Transverse colon (tissue), 4 donors: ENCODE data around the gene PIK3CB. TPM values are rescaled to one million over a fixed set of nuclear protein-coding genes. Genes with fewer than 3 reads are reported as not detected.

ENCODE experiments used
- DNase-seq: peaks from one replicate; pipeline ENCODE4 v3.0.0-alpha.2; 2019
- H3K27ac ChIP-seq, 4 donors: fragments of 200-600 bp; sonication (generic); 2 replicates each; pipeline ENCODE4 v1.5.1; 2016 to 2018; ENCODE audit warnings: inconsistent platforms in 4 of 4
- H3K27me3 ChIP-seq: fragments of 200-600 bp; sonication (generic); 2 replicates; pipeline ENCODE4 v1.5.1; 2017; ENCODE audit warnings: inconsistent platforms
- H3K36me3 ChIP-seq, 4 donors: fragments of 200-600 bp; sonication (generic); 2 replicates each; pipeline ENCODE4 v1.5.1; 2017 to 2019; ENCODE audit warnings: inconsistent platforms in 4 of 4
- H3K4me1 ChIP-seq, 4 donors: fragments of 200-600 bp; sonication (generic); 2 replicates each; pipeline ENCODE4 v1.5.1; 2017 to 2020; ENCODE audit warnings: inconsistent platforms in 4 of 4
- H3K4me3 ChIP-seq, 4 donors: fragments of 200-600 bp; sonication (generic); 1 replicate in 1 of 4; 2 replicates in 3 of 4; pipeline versions ENCODE4 v1.5.1 to v1.6.1; 2017 to 2019; ENCODE audit warnings: inconsistent platforms in 4 of 4
- H3K9me3 ChIP-seq, 2 donors: fragments of 200-600 bp; sonication (generic); 2 replicates each; pipeline ENCODE4 v1.5.1; 2017 to 2019; ENCODE audit warnings: inconsistent platforms in 2 of 2
- CTCF ChIP-seq, 5 experiments: fragments of 200-600 bp in 3 of 5; fragments of 450-650 bp in 2 of 5; sonication (generic) in 3 of 5; IDR thresholded peaks; 1 replicate in 2 of 5; 2 replicates in 3 of 5; pipeline ENCODE4 v1.5.1; 2016 to 2017; ENCODE audit warnings: antibody characterized with exemption in 5 of 5, inconsistent platforms in 3 of 5, mild to moderate bottlenecking in 2 of 5, moderate library complexity in 1 of 5
- EP300 ChIP-seq: sonication (generic); formaldehyde crosslinking; IDR thresholded peaks from one replicate; pipeline ENCODE4 v1.6.1; 2017; ENCODE audit warnings: antibody characterized with exemption, low read depth
- POLR2A ChIP-seq: fragments of 450-650 bp; IDR thresholded peaks from one replicate; pipeline ENCODE4 v1.6.1; 2016; ENCODE audit warnings: antibody characterized with exemption, mild to moderate bottlenecking, moderate library complexity
- POLR2AphosphoS5 ChIP-seq, 3 donors: sonication (generic); formaldehyde crosslinking; IDR thresholded peaks; one replicate each; pipeline ENCODE4 v1.6.1; 2016; ENCODE audit warnings: antibody characterized with exemption in 3 of 3
- WGBS, 2 donors: methylation state at CpG; one replicate each; pipeline ENCODE4 v1.1.5; 2018; ENCODE audit warnings: low coverage in 1 of 2; 5-methylcytosine and 5-hydroxymethylcytosine counted together
- in situ Hi-C, 4 donors: fragments of 200-750 bp; cut with MboI; loops; one replicate each; pipeline versions ENCODE4 v1.15.0 to v1.15.1; 2017; ENCODE audit warnings: low sequenced_read_pairs in 3 of 4, low pct_ligation_motif_present in 1 of 4, low pct_unique_long_range_greater_than_20kb in 1 of 4
- intact Hi-C: fragments of 100-400 bp; cut with DNase I; formaldehyde crosslinking; loops from one replicate; pipeline ENCODE4 v1.15.1; 2023; ENCODE audit warnings: low total_unique reads
- total RNA-seq, 4 donors: library from RNA; depleted of rRNA; stranded (reverse); fragments of >200 nt; gene quantifications; one replicate each; pipeline ENCODE4 v1.1.0, GENCODE V29; 2016

PIK3CB gene
- 10 to 100 TPM; 52.4 to 98.4 (median 76.0) TPM for total RNA-seq

GRCh38 chr3:138834596-138835396 lies at the start of gene PIK3CB:
PIK3CB (minus strand) TSS chr3:138834928; CDS start chr3:138759343, 75,585 bp downstream.
- peak; percentile 93 for DNase-seq
- in situ Hi-C loops, result no loop called here
- 0 to 2% methylated on average over 6 to 40 of the region's 88 CpGs for WGBS, 2 donors

GRCh38 chr3:138881233-138881632 lies 46.5 kb upstream of the PIK3CB start:
- TF ChIP-seq POLR2AphosphoS5 (IDR thresholded peaks at IDR 0.05) (peak in 1 of 3 donors; percentile 26), CTCF (IDR thresholded peaks at IDR 0.05) (no peak)
- DNase-seq, result peak; percentile 48
- H3K36me3 ChIP-seq, result no peaks in the 10 kb centered on the region
- no peaks in the 10 kb centered on the region for H3K9me3 ChIP-seq
- no peaks in the 10 kb centered on the region for H3K27me3 ChIP-seq
- no peak overlapping the region for H3K4me3 ChIP-seq
- H3K4me1 ChIP-seq, result peaks cover 0 to 8% (median 3%) of the 10 kb centered on the region in 4 donors
- peak overlapping the region; percentile 62 to 75 (median 74) for H3K27ac ChIP-seq
- in situ Hi-C loops, result no loop called here
- intact Hi-C loops, result no loop called here
- 56 to 73% methylated on average over 1 to 2 of the region's 2 CpGs for WGBS, 2 donors

More at GRCh38 chr3:138834596-138835396, at the start of gene PIK3CB:
- peak within 1 kb of the TSS; percentile 95 to 97 (median 96) for H3K27ac ChIP-seq
- H3K36me3 ChIP-seq, result no peaks in the 10 kb centered on the region
- H3K4me3 ChIP-seq, result peak within 1 kb of the TSS; percentile 71 to 90 (median 77)
- no peaks in the 10 kb centered on the region for H3K9me3 ChIP-seq
- TF ChIP-seq POLR2A (peak; percentile 88), POLR2AphosphoS5 (IDR thresholded peaks at IDR 0.05) (peak; percentile 64 to 95 (median 92)), CTCF (IDR thresholded peaks at IDR 0.05) (no peak), EP300 (no peak)
- peaks cover 6 to 22% (median 15%) of the 10 kb centered on the region in 4 donors for H3K4me1 ChIP-seq
- intact Hi-C loops, result loop anchor here (5.0 kb wide), 1 partner anchor 83 kb away; no protein-coding TSS in a partner anchor
- H3K27me3 ChIP-seq, result no peaks in the 10 kb centered on the region

GRCh38 chr3:138879541-138880380 lies 45.0 kb upstream of the PIK3CB start:
- Histone ChIP-seq H3K27ac (peak overlapping the region in 3 of 4 donors; percentile 66 to 79 (median 72)), H3K36me3 (no peaks in the 10 kb centered on the region), H3K27me3 (no peaks in the 10 kb centered on the region), H3K4me3 (no peak overlapping the region), H3K9me3 (no peaks in the 10 kb centered on the region), H3K4me1 (peaks cover 0 to 8% (median 3%) of the 10 kb centered on the region in 4 donors)
- peak; percentile 14 for DNase-seq
- intact Hi-C loops (no loop called here), in situ Hi-C loops (no loop called here)
- no peak for TF ChIP-seq POLR2A
- peak in 1 of 3 donors; percentile 17 for TF ChIP-seq POLR2AphosphoS5 (IDR thresholded peaks at IDR 0.05)
- no peak for TF ChIP-seq CTCF (IDR thresholded peaks at IDR 0.05)
- TF ChIP-seq EP300, result no peak
- WGBS, 2 donors, result 64% methylated on average over 14 of the region's 14 CpGs; no CpG with 5 or more reads in 1 of the 2 donors

- 80 to 85% methylated on average over 1 to 2 of the region's 2 CpGs for WGBS, 2 donors
- H3K4me3 ChIP-seq, result no peak overlapping the region
- in situ Hi-C loops (no loop called here), intact Hi-C loops (no loop called here)
- no peaks in the 10 kb centered on the region for H3K9me3 ChIP-seq
- no peaks in the 10 kb centered on the region for H3K27me3 ChIP-seq
- no peaks in the 10 kb centered on the region for H3K36me3 ChIP-seq
- TF ChIP-seq CTCF (IDR thresholded peaks at IDR 0.05), result no peak
- TF ChIP-seq EP300, result no peak
- no peak for TF ChIP-seq POLR2A
- TF ChIP-seq POLR2AphosphoS5 (IDR thresholded peaks at IDR 0.05), result no peak
- peaks cover 0 to 8% (median 3%) of the 10 kb centered on the region in 4 donors for H3K4me1 ChIP-seq
- no peak overlapping the region for H3K27ac ChIP-seq
- DNase-seq, result no peak
These were observed 42.5 kb upstream of the PIK3CB start for GRCh38 chr3:138877226-138877625.
